ENCODE results near the gene DCST1.

DCST1 gene

GRCh38 chr1:155051777-155052398, 18.3 kb downstream of the DCST1 start:
- TF ChIP-seq REST (IDR thresholded peaks at IDR 0.05; ENCODE audit: insufficient read depth in 1 of 2, low read depth in 2 of 2, low read length in 2 of 2): no peak
- TF ChIP-seq SIN3A (IDR thresholded peaks at IDR 0.05; ENCODE audit: borderline replicate concordance, insufficient read depth, low read length): peak; percentile 61; the same call in 1 of the 2 replicates

GRCh38 chr1:155052439-155053395, 19.1 kb downstream of the DCST1 start:
- TF ChIP-seq TAF1 (IDR thresholded peaks at IDR 0.05; ENCODE audit: borderline replicate concordance, insufficient read depth, low read length) (no peak), POLR2AphosphoS5 (IDR thresholded peaks at IDR 0.05; ENCODE audit: low read depth, low read length) (no peak), REST (IDR thresholded peaks at IDR 0.05; ENCODE audit: insufficient read depth in 1 of 2, low read depth in 2 of 2, low read length in 2 of 2) (no peak), FOXP2 (optimal IDR thresholded peaks at IDR 0.05; ENCODE audit: borderline replicate concordance, extremely low read depth, extremely low read length, insufficient read depth) (no peak), SIN3A (IDR thresholded peaks at IDR 0.05; ENCODE audit: borderline replicate concordance, insufficient read depth, low read length) (no peak)

GRCh38 chr1:155053531-155054105, 20.0 kb downstream of the DCST1 start:
- TF ChIP-seq POLR2AphosphoS5 (IDR thresholded peaks at IDR 0.05; ENCODE audit: low read depth, low read length): no peak
- no peak for TF ChIP-seq SIN3A (IDR thresholded peaks at IDR 0.05; ENCODE audit: borderline replicate concordance, insufficient read depth, low read length)
- no peak for TF ChIP-seq FOXP2 (optimal IDR thresholded peaks at IDR 0.05; ENCODE audit: borderline replicate concordance, extremely low read depth, extremely low read length, insufficient read depth)
- no peak for TF ChIP-seq REST (IDR thresholded peaks at IDR 0.05; ENCODE audit: insufficient read depth in 1 of 2, low read depth in 2 of 2, low read length in 2 of 2)
- no peak for TF ChIP-seq TAF1 (IDR thresholded peaks at IDR 0.05; ENCODE audit: borderline replicate concordance, insufficient read depth, low read length)

- TF ChIP-seq POLR2AphosphoS5 (IDR thresholded peaks at IDR 0.05; ENCODE audit: low read depth, low read length) (no peak), TAF1 (IDR thresholded peaks at IDR 0.05; ENCODE audit: borderline replicate concordance, insufficient read depth, low read length) (no peak), SIN3A (IDR thresholded peaks at IDR 0.05; ENCODE audit: borderline replicate concordance, insufficient read depth, low read length) (no peak), FOXP2 (optimal IDR thresholded peaks at IDR 0.05; ENCODE audit: borderline replicate concordance, extremely low read depth, extremely low read length, insufficient read depth) (no peak), REST (IDR thresholded peaks at IDR 0.05; ENCODE audit: insufficient read depth in 1 of 2, low read depth in 2 of 2, low read length in 2 of 2) (no peak)
These were observed 23.5 kb downstream of the DCST1 start for GRCh38 chr1:155057104-155057503.

Measured in PFSK-1 (cell line).